Natural killer cell treated with Interleukin-12 subunit alpha and Interleukin-12 subunit beta and Interleukin-15 and Interleukin-18, amount 100 ng/mL, for 72 hours (primary cell): ENCODE results near the gene SDHD. TPM values are rescaled to one million over a fixed set of nuclear protein-coding genes. Genes with fewer than 3 reads are reported as not detected.
A peak's percentile ranks its signal among the peaks of the same experiment; 100 is the strongest.
"Not testable (repeated sequence)": the region's sequence is repeated elsewhere in the genome, so short reads cannot be mapped to it uniquely, and the experiment has no call there.

ENCODE experiments used
- ATAC-seq, 2 donors: fragments of 150-1000 bp; cut with Tn5 transposase in 1 of 2; sonication (Bioruptor Pico), chemical (Tn5 transposase) in 1 of 2; 2 replicates each; pipeline ENCODE4 v1.10.0; 2021
- DNase-seq: peaks from one replicate; pipeline ENCODE4 v3.0.0; 2022; ENCODE audit warnings: low spot score
- H3K27ac Mint-ChIP-seq, 2 donors: 1 replicate in 1 of 2; 2 replicates in 1 of 2; pipeline ENCODE4 v1.8.0; 2022; ENCODE audit warnings: mixed read lengths in 2 of 2, mild to moderate bottlenecking in 1 of 2, moderate library complexity in 1 of 2
- H3K27me3 Mint-ChIP-seq, 2 donors: 1 replicate in 1 of 2; 2 replicates in 1 of 2; pipeline ENCODE4 v1.8.0; 2022; ENCODE audit warnings: mixed read lengths in 2 of 2
- H3K36me3 Mint-ChIP-seq: one replicate; pipeline ENCODE4 v1.8.0; 2022; ENCODE audit warnings: mixed read lengths
- H3K4me1 Mint-ChIP-seq, 2 donors: 1 replicate in 1 of 2; 2 replicates in 1 of 2; pipeline ENCODE4 v1.8.0; 2022; ENCODE audit warnings: low read depth in 2 of 2, mixed read lengths in 2 of 2, mild to moderate bottlenecking in 1 of 2
- H3K4me3 Mint-ChIP-seq: one replicate; pipeline ENCODE4 v1.8.0; 2022; ENCODE audit warnings: mixed read lengths
- H3K9me3 Mint-ChIP-seq: 2 replicates; pipeline ENCODE4 v1.8.0; 2022; ENCODE audit warnings: mixed read lengths
- total RNA-seq, 2 donors: library from RNA; stranded (reverse); gene quantifications; one replicate each; pipeline ENCODE4 v1.2.3, GENCODE V29; 2022

The SDHD gene
- total RNA-seq, 2 donors from 2014 or later, result 71.2 to 82.3 TPM

DNA sequence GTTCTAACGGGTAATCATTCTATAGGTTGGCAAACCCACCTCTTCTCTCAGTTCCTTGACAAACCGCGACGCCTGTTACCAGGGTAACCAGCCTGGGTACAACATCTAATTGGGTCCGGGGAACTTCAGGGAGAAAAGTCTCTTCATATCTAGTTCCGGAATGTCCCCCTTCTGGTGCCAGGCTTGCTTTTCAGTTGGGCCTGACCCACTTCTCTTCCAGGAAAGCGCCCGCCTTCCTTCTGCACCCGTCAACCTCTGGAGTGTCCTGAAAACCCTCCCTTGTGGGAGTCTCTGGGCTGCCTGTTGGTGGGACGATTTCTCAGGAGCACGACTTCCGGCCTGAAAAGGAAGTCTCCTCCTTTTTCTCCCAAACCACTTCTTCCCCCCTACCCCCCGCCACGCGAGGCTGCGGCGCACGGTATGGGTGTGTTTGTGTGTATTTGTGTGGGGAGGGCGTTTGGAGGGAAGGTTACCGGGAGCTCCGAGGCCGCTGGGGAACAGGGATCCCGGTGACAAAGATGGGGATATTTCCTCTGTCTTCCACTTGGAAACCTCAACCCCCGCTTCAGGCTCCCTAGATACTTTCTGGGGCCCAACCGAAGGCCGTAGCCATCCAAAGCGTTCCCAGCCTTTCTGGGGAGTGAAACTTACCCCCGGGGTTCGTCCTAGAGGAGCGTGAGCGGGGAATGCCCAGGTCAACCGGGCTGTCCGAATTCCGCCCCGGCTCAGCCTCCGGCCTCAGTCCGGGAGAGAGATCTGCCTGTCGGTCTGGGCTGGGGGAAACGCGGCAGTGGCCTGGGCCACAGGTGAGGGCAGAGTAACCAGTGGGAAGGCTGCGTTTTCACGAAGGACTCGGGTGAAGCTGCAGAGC, 12.5 kb upstream of the SDHD start, which contains the start of the genes NKAPD1 and PIH1D2:
TSS of gene NKAPD1 (plus strand) at position 359 of the 871 bp plus-strand sequence. CDS start 1,276 bp downstream, outside the sequence.
TSS of gene PIH1D2 (minus strand) at position 77 of the 871 bp plus-strand sequence. CDS start 843 bp downstream, outside the sequence.
- Mint-ChIP-seq H3K27ac (peak within 1 kb of the TSS; percentile 88), H3K27me3 (peaks cover 6% of the 10 kb centered on the region in 2 donors), H3K9me3 (no peaks in the 10 kb centered on the region), H3K36me3 (peaks cover 13% of the 10 kb centered on the region), H3K4me1 (peaks cover 22 to 31% of the 10 kb centered on the region in 2 donors), H3K4me3 (peak within 1 kb of the TSS; percentile 89)
- ATAC-seq, result peak; percentile 92 to 93
- DNase-seq, result peak; percentile 82

DNA sequence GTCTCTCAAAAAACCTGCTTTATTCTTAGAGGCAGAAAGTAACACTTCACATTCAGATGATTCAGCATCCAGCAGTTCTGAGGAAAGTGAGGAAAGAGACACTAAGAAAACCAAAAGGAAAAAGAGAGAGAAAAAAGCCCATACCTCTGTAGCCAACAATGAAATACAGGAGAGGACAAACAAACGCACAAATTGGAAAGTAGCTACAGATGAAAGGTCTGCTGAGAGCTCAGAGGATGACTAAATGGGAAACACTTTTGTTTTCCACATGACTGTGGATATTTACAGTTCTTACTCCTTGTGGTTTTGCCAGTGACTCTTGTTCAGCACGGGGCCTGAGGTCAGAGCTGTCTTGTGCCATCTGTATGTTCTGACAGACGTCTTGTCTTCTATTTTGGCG, 3.9 kb upstream of the SDHD start:
- H3K4me1 Mint-ChIP-seq, result peaks cover 36 to 38% of the 10 kb centered on the region in 2 donors
- H3K27ac Mint-ChIP-seq, result peak overlapping the region; percentile 43 to 50
- peaks cover 45% of the 10 kb centered on the region for H3K36me3 Mint-ChIP-seq
- DNase-seq (no peak), ATAC-seq (peak in 1 of 2 donors; percentile 70)
- H3K9me3 Mint-ChIP-seq, result no peaks in the 10 kb centered on the region
- H3K27me3 Mint-ChIP-seq, result no peaks in the 10 kb centered on the region
- peak overlapping the region; percentile 52 for H3K4me3 Mint-ChIP-seq

DNA sequence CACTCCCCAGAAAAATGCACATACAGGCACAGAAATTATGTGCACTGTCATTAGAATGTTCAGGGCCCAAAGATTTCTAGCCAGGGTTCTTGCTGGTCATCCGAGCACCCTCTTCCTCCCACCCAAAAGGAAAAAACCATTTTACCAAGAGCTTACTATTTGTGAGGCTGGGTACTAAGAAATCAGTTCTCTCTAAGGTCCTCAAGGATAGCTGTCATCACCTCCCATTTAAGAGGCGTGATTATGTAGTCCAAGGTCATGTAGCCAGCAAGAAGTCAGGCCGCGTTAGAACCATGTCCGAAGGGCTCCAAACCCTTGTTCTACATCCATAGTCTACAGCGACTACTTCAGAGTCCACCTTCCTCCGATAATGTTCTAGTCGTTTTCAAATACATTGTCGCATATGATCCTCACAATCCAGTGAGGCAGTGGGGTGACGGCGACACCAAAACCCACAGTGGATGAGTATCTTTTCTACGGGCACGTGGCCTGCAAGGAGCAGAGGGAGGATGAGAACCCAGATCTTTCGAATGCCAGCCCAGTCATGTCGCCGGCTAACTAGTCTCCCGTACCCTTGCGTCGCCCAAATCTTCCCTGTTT, 751 bp upstream of the SDHD start:
- Mint-ChIP-seq H3K36me3 (peaks cover 58% of the 10 kb centered on the region), H3K9me3 (no peaks in the 10 kb centered on the region), H3K4me1 (peaks cover 53 to 59% of the 10 kb centered on the region in 2 donors), H3K27ac (peak overlapping the region; percentile 94 to 96), H3K4me3 (peak overlapping the region; percentile 100), H3K27me3 (no peaks in the 10 kb centered on the region)
- no peak for DNase-seq
- ATAC-seq, result peak; percentile 62 to 64

DNA sequence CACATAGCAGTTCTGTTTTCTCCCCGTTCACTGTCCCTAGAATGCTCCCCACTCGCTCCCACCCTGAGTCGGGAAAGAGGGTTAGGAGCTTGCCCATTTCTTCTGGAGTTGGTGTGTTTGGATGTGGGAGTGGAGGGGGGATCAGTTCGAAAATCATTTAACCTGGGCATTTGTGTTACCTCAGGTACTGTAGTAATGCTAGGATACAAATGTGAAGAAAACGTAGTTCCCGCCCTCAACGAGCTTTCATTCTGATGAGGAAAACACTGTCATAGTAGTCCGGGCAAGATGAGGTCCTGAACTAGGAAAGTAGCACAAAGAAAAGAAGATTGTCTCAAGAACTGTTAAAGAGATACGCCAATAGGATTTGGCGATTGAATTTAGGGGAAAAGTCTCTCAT, 539 bp downstream of the SDHD start:
- Mint-ChIP-seq H3K36me3 (peaks cover 64% of the 10 kb centered on the region), H3K27ac (peak overlapping the region; percentile 94 to 96), H3K4me1 (peaks cover 53 to 64% of the 10 kb centered on the region in 2 donors), H3K4me3 (peak overlapping the region; percentile 100), H3K27me3 (no peaks in the 10 kb centered on the region), H3K9me3 (no peaks in the 10 kb centered on the region)
- DNase-seq (no peak), ATAC-seq (no peak)

DNA sequence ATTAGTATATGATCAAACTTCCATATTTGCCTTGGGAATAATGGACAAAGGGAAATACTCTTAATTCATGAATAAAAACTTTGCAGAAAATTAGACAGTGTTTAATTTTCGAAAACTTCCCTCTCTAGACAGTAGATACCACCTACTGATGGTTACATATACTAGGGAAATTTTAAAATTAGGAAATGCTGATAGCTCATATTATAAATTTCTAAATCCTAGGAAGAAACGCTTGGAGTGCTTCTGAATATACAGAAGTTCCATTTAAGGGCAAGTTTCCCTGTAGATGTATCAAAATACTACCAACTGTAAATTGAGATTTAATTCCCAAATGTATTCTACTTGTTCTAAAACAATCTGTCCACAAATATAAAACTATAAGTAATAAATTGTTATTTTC, 8.6 kb downstream of the SDHD start:
- not testable (repeated sequence) for H3K9me3 Mint-ChIP-seq, H3K27ac Mint-ChIP-seq, DNase-seq, H3K4me1 Mint-ChIP-seq, ATAC-seq, H3K4me3 Mint-ChIP-seq, H3K27me3 Mint-ChIP-seq
- H3K36me3 Mint-ChIP-seq, result peaks cover 22% of the 10 kb centered on the region

DNA sequence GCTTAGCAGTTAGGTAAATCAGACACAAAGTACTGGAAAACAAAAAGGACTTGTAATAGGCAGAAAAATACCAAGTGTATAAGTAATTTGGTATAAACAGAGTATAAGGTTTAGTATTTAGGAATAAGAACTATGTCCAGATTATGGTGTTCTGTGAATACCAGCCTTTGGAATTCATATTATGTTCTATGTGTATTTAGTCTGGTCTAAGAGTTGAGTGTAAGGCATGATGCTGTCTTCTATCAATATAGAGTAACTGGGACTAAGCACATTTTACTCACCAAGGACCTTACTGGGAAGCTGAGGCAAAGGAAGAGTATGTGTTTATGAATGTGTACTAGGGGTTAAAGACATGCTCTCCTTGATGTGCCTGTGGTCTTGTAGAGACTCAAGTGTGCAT, 9.5 kb downstream of the SDHD start:
- Mint-ChIP-seq H3K27me3 (no peaks in the 10 kb centered on the region), H3K36me3 (peaks cover 17% of the 10 kb centered on the region), H3K27ac (no peak overlapping the region), H3K9me3 (no peaks in the 10 kb centered on the region), H3K4me1 (peaks cover 3 to 4% of the 10 kb centered on the region in 2 donors), H3K4me3 (no peak overlapping the region)
- ATAC-seq (no peak), DNase-seq (no peak)

DNA sequence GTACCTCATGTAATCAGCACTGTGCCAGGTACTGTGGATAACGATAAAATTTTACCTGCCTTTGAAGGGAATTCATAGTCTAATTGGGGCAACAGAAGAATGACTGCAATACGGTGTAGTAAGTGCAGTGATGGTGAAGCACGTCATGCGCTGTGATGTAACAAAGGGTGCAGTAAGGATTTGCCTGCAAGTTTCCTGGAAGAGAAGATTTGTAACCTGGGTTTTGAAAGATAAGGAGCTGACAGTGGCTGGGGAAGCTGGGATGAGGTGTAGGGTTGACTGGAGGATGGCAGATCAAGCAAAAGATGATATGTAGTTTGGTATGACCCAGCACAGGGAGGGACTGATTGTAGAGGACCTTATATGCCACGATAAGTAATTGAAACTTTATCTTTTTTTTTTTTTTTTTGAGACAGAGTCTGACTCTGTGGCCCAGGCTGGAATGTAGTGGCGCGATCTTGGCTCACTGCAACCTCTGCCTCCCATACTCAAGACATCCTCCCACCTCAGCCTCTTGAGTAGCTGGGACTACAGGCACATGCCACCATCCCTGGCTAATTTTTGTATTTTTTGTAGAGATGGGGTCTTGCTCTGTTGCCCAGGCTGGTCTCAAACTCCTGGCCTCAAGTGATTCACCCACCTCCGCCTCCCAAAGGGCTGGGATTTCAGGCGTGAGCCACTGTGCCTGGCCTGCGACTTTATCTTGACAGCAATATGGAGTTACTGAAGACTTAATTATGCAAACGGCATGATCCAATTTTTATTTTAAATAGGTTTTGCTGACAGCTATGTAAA, 11.3 kb downstream of the SDHD start:
- no peaks in the 10 kb centered on the region for H3K27me3 Mint-ChIP-seq
- DNase-seq, result no peak

DNA sequence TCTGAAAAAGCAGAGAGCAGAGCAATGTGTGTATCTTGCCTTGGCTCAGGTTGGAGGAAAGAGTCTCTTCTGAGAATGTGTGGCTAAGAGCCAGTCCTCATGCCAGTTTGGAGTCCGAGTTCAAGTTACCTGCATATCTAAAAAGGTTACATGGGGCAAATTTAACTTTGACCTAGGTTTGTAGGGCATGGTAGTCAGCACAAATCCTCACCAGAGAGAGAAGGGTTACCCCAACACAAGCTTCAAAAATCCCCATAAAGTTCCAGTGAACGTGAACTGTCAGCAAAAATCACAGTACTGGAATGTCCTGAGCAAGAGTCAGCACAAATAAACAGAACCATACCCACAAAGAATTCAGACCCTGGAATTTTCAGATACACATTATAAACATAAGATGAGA, 13.8 kb downstream of the SDHD start:
- H3K9me3 Mint-ChIP-seq, result no peaks in the 10 kb centered on the region
- no peak for DNase-seq
- peaks cover 5% of the 10 kb centered on the region for H3K36me3 Mint-ChIP-seq
- H3K4me1 Mint-ChIP-seq, result peaks cover 0 to 3% of the 10 kb centered on the region in 2 donors
- no peak overlapping the region for H3K4me3 Mint-ChIP-seq
- no peaks in the 10 kb centered on the region for H3K27me3 Mint-ChIP-seq
- H3K27ac Mint-ChIP-seq, result no peak overlapping the region
- no peak for ATAC-seq

More for the DNA sequence above, 11.3 kb downstream of the SDHD start:
- Mint-ChIP-seq H3K27ac (no peak overlapping the region), H3K9me3 (no peaks in the 10 kb centered on the region), H3K4me3 (no peak overlapping the region), H3K4me1 (peaks cover 0 to 3% of the 10 kb centered on the region in 2 donors), H3K36me3 (peaks cover 5% of the 10 kb centered on the region)
- ATAC-seq, result no peak

DNA sequence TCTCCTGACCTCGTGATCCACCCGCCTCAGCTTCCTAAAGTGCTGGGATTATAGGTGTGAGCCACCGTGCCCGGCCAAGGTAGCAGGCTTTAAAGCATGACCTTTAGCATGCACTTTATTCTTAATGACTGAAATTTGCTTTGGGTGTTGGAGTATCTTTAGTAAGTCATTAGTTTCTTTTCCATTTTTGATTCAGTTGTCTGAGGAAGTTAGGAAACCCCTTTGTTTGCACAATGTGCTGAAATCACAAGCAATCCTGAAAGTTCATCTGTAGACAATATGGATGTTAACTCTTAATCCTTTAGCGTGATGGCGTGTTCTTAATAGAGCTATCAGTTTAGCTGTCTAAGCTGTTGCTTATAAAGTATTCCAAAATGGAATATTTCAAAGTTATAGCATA, 16.8 kb downstream of the SDHD start:
- Mint-ChIP-seq H3K27me3 (no peaks in the 10 kb centered on the region), H3K4me1 (no peaks in the 10 kb centered on the region), H3K4me3 (no peak overlapping the region), H3K36me3 (no peaks in the 10 kb centered on the region), H3K27ac (no peak overlapping the region), H3K9me3 (no peaks in the 10 kb centered on the region)
- ATAC-seq, result no peak
- no peak for DNase-seq

DNA sequence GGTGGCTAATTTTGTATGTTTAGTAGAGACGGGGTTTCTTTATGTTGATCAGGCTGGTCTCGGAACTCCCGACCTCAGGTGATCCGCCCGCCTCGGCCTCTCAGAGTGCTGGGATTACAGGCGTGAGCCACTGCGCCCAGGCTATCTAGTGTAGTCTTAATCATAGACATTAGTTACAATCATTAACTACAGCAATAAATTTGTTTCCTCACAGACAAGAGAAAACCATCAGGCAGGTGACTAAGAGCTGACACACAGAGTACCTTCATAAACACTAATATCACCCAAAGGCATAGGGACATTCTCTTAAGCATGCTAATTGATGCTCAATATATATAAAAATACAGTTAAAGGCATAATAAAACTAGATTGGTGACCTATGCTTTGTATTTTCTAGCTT, 19.4 kb downstream of the SDHD start:
- Mint-ChIP-seq H3K27ac (no peak overlapping the region), H3K36me3 (no peaks in the 10 kb centered on the region), H3K4me1 (no peaks in the 10 kb centered on the region)

DNA sequence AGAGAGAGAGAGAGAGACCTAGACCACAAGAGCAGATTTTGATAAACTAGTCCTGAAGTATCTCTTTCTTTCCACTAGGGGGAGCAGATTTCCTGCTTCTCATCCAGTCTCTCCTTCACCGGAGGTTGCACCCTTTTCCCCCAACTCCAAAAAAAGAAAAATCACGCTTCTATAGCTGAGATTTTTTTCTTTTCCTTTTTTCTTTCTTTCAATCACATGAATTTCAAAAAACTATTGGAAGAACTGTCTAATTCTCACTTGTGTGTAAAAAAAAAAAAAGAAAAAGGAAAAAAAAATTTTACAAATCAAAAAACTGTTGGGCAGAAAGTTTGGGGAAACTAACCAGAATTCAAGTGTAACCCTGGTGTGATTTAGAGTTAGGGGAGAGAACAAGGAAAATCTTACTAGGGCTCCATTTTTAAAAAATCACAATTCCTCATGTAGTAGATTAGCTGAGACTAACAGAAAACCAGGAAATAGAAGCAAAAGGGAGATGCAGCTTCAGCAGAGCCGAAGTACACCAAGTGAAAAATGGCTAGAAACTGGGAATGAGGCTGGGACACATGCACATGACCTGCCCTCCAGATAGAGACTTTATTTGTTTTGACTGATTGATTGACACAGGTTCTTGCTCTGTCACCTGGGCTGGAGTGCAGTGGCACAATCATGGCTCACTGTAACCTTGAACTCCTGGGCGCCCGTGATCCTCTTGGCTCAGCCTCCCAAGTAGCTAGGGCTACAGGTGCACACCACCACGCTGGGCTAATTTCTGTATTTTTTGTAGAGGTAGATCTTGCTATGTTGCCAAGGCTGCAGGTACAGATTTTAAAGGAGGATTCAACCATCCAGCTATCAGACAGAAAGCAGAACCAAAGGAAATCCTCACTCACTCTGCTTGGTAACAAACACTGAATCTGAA, 27.1 kb downstream of the SDHD start:
- H3K27me3 Mint-ChIP-seq, result no peaks in the 10 kb centered on the region
- ATAC-seq (peak in 1 of 2 donors; percentile 61), DNase-seq (no peak)
- no peak overlapping the region for H3K4me3 Mint-ChIP-seq
- no peaks in the 10 kb centered on the region for H3K9me3 Mint-ChIP-seq
- H3K4me1 Mint-ChIP-seq, result peaks cover 6 to 19% of the 10 kb centered on the region in 2 donors
- H3K27ac Mint-ChIP-seq, result peak overlapping the region; percentile 49 to 51
- H3K36me3 Mint-ChIP-seq, result no peaks in the 10 kb centered on the region

More for the DNA sequence above, 19.4 kb downstream of the SDHD start:
- Mint-ChIP-seq H3K27me3 (no peaks in the 10 kb centered on the region), H3K4me3 (no peak overlapping the region), H3K9me3 (no peaks in the 10 kb centered on the region)
- ATAC-seq, result no peak
- no peak for DNase-seq

DNA sequence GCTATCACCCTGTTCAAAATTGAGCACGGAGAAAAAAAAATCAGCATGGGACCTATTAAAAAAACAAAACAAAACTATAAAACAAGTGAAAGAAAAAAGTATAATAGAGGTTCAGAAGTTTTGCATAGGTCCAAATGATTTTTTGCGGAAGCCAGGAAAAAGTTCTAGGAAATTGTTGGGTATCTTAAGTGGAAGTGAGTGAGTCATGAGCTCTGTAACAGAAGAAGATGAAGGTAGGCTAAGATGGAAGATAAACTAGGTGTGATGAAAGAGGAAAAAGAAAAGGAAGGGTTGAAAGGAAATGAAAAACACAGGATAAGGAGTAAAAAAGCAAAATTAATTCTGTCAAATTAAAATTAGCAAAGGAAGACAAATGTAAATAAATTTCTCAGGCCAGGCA, 27.8 kb downstream of the SDHD start:
- H3K36me3 Mint-ChIP-seq, result no peaks in the 10 kb centered on the region
- ATAC-seq, result no peak
- H3K27me3 Mint-ChIP-seq, result no peaks in the 10 kb centered on the region
- DNase-seq, result no peak
- no peaks in the 10 kb centered on the region for H3K9me3 Mint-ChIP-seq
- no peak overlapping the region for H3K27ac Mint-ChIP-seq
- H3K4me1 Mint-ChIP-seq, result peaks cover 6 to 19% of the 10 kb centered on the region in 2 donors
- no peak overlapping the region for H3K4me3 Mint-ChIP-seq

DNA sequence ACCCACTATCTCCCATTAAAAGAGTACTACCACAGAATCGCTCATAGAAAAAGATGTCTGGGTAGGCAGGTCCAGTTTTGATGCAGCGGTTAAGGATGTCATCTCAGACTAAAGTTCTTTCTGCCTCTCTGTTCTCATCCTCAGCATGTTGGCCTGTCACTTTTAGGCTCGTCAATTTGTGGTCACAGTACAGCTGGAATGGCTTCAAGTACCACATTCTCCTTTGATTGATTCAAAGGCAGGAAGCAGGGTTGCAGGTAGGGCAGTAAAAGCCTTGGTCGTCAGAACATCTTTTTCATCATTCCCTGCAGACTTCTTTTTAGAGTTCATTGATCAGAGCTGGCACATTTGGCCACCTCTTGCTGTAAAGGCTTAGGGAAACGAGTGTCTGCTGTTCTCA, 28.7 kb downstream of the SDHD start:
- H3K9me3 Mint-ChIP-seq, result no peaks in the 10 kb centered on the region
- no peaks in the 10 kb centered on the region for H3K36me3 Mint-ChIP-seq
- no peak for DNase-seq
- no peaks in the 10 kb centered on the region for H3K27me3 Mint-ChIP-seq
- H3K4me3 Mint-ChIP-seq, result no peak overlapping the region
- ATAC-seq, result no peak
- peaks cover 10 to 23% of the 10 kb centered on the region in 2 donors for H3K4me1 Mint-ChIP-seq
- H3K27ac Mint-ChIP-seq, result peak overlapping the region in 1 of 2 donors; percentile 39
